ENCODE measurements around the gene SLC26A2. TPM values are rescaled to one million over a fixed set of nuclear protein-coding genes. Genes with fewer than 3 reads are reported as not detected.

Gene SLC26A2
- total RNA-seq, 1 experiment from 2014 or later = 111 TPM

DNA sequence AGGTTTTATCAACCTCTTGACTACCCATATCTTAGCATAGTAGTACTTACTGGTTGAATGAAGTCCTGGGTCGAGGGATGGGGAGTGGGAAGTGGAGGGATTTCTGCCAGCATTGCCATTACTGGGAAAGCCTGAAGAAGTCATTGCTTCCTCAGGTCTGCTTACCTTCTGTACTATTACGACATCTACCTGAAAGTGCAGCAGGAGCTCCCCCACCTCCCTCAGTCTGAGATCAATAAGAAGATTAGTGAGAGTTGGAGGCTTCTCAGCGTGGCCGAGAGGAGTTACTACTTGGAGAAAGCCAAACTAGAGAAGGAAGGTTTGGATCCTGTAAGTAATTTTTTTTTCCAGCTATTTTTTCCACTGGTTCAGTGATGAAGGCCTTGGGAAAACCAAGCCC lies 45.8 kb downstream of the SLC26A2 start:
- ATAC-seq = no peak
- DNase-seq (ENCODE audit: low read depth, low spot score) = no peak
- Histone ChIP-seq H3K9me3 (ENCODE audit: control insufficient read depth, insufficient read depth, low read depth, low read length) (no peaks in the 10 kb centered on the region), H3K27ac (ENCODE audit: low read length) (no peak overlapping the region), H3K4me3 (ENCODE audit: low read depth in 2 of 2, low read length in 2 of 2) (no peak overlapping the region), H3K4me1 (ENCODE audit: control insufficient read depth, insufficient read depth, low read length) (peaks cover 11% of the 10 kb centered on the region), H3K36me3 (ENCODE audit: control insufficient read depth, insufficient read depth, low read length) (peaks cover 29% of the 10 kb centered on the region), H3K27me3 (ENCODE audit: control insufficient read depth, insufficient read depth, low read length) (no peaks in the 10 kb centered on the region)
- intact Hi-C loops (cut with micrococcal nuclease; ENCODE audit: unreplicated experiment) (no loop called here), in situ Hi-C loops (cut with HindIII; ENCODE audit: low pct_unique_long_range_greater_than_20kb, low sequenced_read_pairs) (no loop called here)
- TF ChIP-seq POLR2AphosphoS5 (IDR thresholded peaks at IDR 0.05; ENCODE audit: low read depth, low read length) (no peak), SIN3A (IDR thresholded peaks at IDR 0.05; ENCODE audit: borderline replicate concordance, insufficient read depth, low read depth, low read length) (no peak), REST (IDR thresholded peaks at IDR 0.05; ENCODE audit: insufficient read depth in 1 of 2, low read depth in 2 of 2, low read length in 1 of 2) (no peak), TCF7L2 (IDR thresholded peaks at IDR 0.05; ENCODE audit: low read depth, low read length) (no peak)
- TF ChIP-seq, protein P1, sequence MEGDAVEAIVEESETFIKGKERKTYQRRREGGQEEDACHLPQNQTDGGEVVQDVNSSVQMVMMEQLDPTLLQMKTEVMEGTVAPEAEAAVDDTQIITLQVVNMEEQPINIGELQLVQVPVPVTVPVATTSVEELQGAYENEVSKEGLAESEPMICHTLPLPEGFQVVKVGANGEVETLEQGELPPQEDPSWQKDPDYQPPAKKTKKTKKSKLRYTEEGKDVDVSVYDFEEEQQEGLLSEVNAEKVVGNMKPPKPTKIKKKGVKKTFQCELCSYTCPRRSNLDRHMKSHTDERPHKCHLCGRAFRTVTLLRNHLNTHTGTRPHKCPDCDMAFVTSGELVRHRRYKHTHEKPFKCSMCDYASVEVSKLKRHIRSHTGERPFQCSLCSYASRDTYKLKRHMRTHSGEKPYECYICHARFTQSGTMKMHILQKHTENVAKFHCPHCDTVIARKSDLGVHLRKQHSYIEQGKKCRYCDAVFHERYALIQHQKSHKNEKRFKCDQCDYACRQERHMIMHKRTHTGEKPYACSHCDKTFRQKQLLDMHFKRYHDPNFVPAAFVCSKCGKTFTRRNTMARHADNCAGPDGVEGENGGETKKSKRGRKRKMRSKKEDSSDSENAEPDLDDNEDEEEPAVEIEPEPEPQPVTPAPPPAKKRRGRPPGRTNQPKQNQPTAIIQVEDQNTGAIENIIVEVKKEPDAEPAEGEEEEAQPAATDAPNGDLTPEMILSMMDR (IDR thresholded peaks at IDR 0.05) = no peak
- BruUV-seq (replicated peaks) = no TSS peak
- CTCF ChIA-PET = interaction anchor here (0.7 kb wide), 1 partner anchor 284 kb away, joined by 3 read pairs; no protein-coding TSS in a partner anchor
- POLR2A ChIA-PET = interaction anchor here (1.2 kb wide), 1 partner anchor 15 kb away, joined by 12 read pairs; no protein-coding TSS in a partner anchor

DNA sequence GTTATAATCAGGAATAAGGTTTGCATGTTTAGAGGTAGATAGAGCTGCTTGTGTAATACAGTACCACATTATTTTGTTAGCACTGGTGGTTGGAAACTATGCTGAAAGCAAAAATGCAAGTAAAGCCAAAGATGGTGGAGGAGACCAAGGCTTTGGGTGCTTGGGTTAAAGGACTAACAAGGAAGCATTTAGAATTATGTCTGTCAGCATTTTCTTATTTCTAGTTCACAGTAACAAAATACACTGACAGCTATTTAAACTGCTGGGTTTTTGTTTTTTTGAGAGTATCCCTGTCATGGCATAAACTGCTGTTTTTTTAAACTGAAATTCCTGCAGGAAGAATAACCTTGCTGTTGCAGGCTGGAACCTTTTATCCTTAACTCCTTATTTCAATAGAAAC lies 46.5 kb downstream of the SLC26A2 start:
- in situ Hi-C loops (cut with HindIII; ENCODE audit: low pct_unique_long_range_greater_than_20kb, low sequenced_read_pairs) = no loop called here
- ChIA-PET POLR2A (no interaction called here), CTCF (no interaction called here)
- TF ChIP-seq SIN3A (IDR thresholded peaks at IDR 0.05; ENCODE audit: borderline replicate concordance, insufficient read depth, low read depth, low read length) (no peak), POLR2AphosphoS5 (IDR thresholded peaks at IDR 0.05; ENCODE audit: low read depth, low read length) (no peak), REST (IDR thresholded peaks at IDR 0.05; ENCODE audit: insufficient read depth in 1 of 2, low read depth in 2 of 2, low read length in 1 of 2) (no peak), TCF7L2 (IDR thresholded peaks at IDR 0.05; ENCODE audit: low read depth, low read length) (no peak)
- TF ChIP-seq, protein P1 (IDR thresholded peaks at IDR 0.05) = no peak
- Histone ChIP-seq H3K27me3 (ENCODE audit: control insufficient read depth, insufficient read depth, low read length) (no peaks in the 10 kb centered on the region), H3K27ac (ENCODE audit: low read length) (no peak overlapping the region), H3K36me3 (ENCODE audit: control insufficient read depth, insufficient read depth, low read length) (peaks cover 29% of the 10 kb centered on the region), H3K4me3 (ENCODE audit: low read depth in 2 of 2, low read length in 2 of 2) (no peak overlapping the region), H3K4me1 (ENCODE audit: control insufficient read depth, insufficient read depth, low read length) (peaks cover 6% of the 10 kb centered on the region), H3K9me3 (ENCODE audit: control insufficient read depth, insufficient read depth, low read depth, low read length) (no peaks in the 10 kb centered on the region)
- intact Hi-C loops (cut with micrococcal nuclease; ENCODE audit: unreplicated experiment) = no loop called here
- no peak for ATAC-seq
- no peak for DNase-seq (ENCODE audit: low read depth, low spot score)
- no TSS peak for BruUV-seq (replicated peaks)

Measured in Panc1 (cell line).